GM23338 (cell line): ENCODE measurements around the gene PROSER2. TPM values are rescaled to one million over a fixed set of nuclear protein-coding genes. Genes with fewer than 3 reads are reported as not detected.

Experiments
- CTCF ChIP-seq, 2 experiments: fragments of 200-600 bp in 1 of 2; sonication (generic) in 1 of 2; conservative IDR thresholded peaks; 2 replicates each; pipeline versions ENCODE4 v1.5.1 to v1.6.1; 2016 to 2017; ENCODE audit warnings: antibody characterized with exemption in 2 of 2, low read depth in 2 of 2, mild to moderate bottlenecking in 2 of 2, moderate library complexity in 1 of 2
- ETS1 ChIP-seq: IDR thresholded peaks from 2 replicates; pipeline ENCODE4 v1.6.1; 2016; ENCODE audit warnings: antibody characterized with exemption
- EZH2 ChIP-seq: fragments of 200-600 bp; sonication (generic); IDR thresholded peaks from one replicate; pipeline ENCODE4 v1.8.0; 2017; ENCODE audit warnings: antibody characterized with exemption, mild to moderate bottlenecking, low read depth; ENCODE audit not compliant: unreplicated experiment
- EZH2phosphoT487 ChIP-seq: fragments of 200-600 bp; sonication (generic); IDR thresholded peaks from one replicate; pipeline ENCODE4 v1.8.1; 2018; ENCODE audit warnings: antibody characterized with exemption; ENCODE audit not compliant: unreplicated experiment
- JUNB ChIP-seq: IDR thresholded peaks from one replicate; pipeline ENCODE4 v1.6.1; 2016; ENCODE audit warnings: antibody characterized with exemption; ENCODE audit not compliant: unreplicated experiment
- NANOG ChIP-seq: IDR thresholded peaks from 2 replicates; pipeline ENCODE4 v1.6.1; 2016; ENCODE audit warnings: antibody characterized with exemption, borderline replicate concordance
- REST ChIP-seq: IDR thresholded peaks from one replicate; pipeline ENCODE4 v1.6.1; 2018; ENCODE audit warnings: antibody characterized with exemption; ENCODE audit not compliant: unreplicated experiment
- STAT1 ChIP-seq: IDR thresholded peaks from one replicate; pipeline ENCODE4 v1.6.1; 2016; ENCODE audit warnings: antibody characterized with exemption; ENCODE audit not compliant: unreplicated experiment
- ZNF114 ChIP-seq: fragments of 250-450 bp; sonication (Bioruptor Pico); IDR thresholded peaks from 2 replicates; pipeline ENCODE4 v1.5.0; 2020; ENCODE audit warnings: mild to moderate bottlenecking, moderate library complexity
- ZNF331 ChIP-seq: fragments of 250-450 bp; sonication (Bioruptor Pico); IDR thresholded peaks from 2 replicates; pipeline ENCODE4 v1.5.0; 2020; ENCODE audit warnings: low read depth, mild to moderate bottlenecking, moderate library complexity
- ZNF462 ChIP-seq: fragments of 250-450 bp; sonication (Bioruptor Pico); IDR thresholded peaks from 2 replicates; pipeline ENCODE4 v1.5.0; 2020; ENCODE audit warnings: mild to moderate bottlenecking, moderate library complexity
- polyA plus RNA-seq: library from polyadenylated mRNA; unstranded; fragments of >200 nt; fragmentation: Nextera tagmentation; extraction: Ambion mirVana; gene quantifications from 2 replicates; pipeline ENCODE4 v1.2.1, GENCODE V29; 2016
- total RNA-seq: library from RNA; depleted of rRNA; stranded (reverse); fragments of >200 nt; shearing (Covaris generic); gene quantifications from 2 replicates; pipeline ENCODE4 v1.2.3, GENCODE V29; 2014

The PROSER2 gene
- total and polyA plus RNA-seq, 2 experiments from 2014 or later = 4.2 to 10.8 TPM

GRCh38 chr10:11822026-11822756 is 965 bp upstream of the PROSER2 start (continued):
- no peak for TF ChIP-seq ZNF462 (CRISPR knock-in tag)
- no peak for TF ChIP-seq ZNF114 (CRISPR knock-in tag)
- no peak for TF ChIP-seq EZH2phosphoT487
- no peak for TF ChIP-seq REST
- TF ChIP-seq EZH2 = no peak
- TF ChIP-seq ETS1 = no peak
- TF ChIP-seq NANOG = no peak
- no peak for TF ChIP-seq STAT1
- no peak for TF ChIP-seq CTCF (conservative IDR thresholded peaks at IDR 0.05; ENCODE audit: low read depth in 2 of 2)
- TF ChIP-seq JUNB = no peak
- TF ChIP-seq ZNF331 (CRISPR knock-in tag) = no peak
